ENCODE results near the gene TSPAN5.

The TSPAN5 gene

DNA sequence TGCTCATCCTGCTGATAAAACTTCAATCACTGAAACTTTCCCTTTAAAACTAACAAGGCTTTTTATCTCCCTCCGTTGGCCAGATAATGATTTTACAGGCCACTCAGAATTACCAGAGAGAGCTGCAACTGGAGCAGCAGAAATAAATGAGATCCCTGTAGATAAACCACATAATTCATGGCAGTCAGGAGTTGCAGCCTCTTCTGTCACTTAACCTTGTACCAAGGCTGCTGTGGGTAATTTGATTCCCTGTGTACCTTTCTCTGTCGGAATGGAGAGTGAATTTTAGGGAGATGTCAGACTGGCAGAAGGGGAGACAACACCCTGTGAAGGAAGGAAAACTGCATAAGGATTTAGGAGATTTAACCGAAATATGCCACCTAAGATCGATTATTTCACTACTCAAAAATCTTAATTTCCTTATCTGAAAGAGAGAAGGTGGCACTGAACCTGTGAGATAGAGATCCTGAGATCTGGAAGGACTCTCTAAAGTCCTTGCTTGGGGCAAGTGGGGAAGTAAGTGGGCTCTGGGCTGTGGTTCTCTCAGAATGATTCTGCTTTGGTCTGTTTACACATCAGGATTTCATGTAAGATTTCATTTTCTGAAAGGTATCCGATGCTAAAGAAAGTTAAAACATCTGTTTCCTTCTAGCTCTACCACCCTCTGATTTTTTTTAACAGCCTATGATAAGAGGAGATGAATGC, 14.3 kb upstream of the TSPAN5 start:
- TF ChIP-seq, protein P1, sequence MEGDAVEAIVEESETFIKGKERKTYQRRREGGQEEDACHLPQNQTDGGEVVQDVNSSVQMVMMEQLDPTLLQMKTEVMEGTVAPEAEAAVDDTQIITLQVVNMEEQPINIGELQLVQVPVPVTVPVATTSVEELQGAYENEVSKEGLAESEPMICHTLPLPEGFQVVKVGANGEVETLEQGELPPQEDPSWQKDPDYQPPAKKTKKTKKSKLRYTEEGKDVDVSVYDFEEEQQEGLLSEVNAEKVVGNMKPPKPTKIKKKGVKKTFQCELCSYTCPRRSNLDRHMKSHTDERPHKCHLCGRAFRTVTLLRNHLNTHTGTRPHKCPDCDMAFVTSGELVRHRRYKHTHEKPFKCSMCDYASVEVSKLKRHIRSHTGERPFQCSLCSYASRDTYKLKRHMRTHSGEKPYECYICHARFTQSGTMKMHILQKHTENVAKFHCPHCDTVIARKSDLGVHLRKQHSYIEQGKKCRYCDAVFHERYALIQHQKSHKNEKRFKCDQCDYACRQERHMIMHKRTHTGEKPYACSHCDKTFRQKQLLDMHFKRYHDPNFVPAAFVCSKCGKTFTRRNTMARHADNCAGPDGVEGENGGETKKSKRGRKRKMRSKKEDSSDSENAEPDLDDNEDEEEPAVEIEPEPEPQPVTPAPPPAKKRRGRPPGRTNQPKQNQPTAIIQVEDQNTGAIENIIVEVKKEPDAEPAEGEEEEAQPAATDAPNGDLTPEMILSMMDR (IDR thresholded peaks at IDR 0.05; ENCODE audit: insufficient read depth, low read length, poor library complexity, severe bottlenecking): no peak
- Histone ChIP-seq H3K36me3 (ENCODE audit: control insufficient read depth, insufficient read depth, low read length) (no peaks in the 10 kb centered on the region), H3K4me3 (replicated peaks; ENCODE audit: low read depth, low read length) (no peak overlapping the region), H3K27me3 (replicated peaks; ENCODE audit: control insufficient read depth, insufficient read depth, low read length) (no peaks in the 10 kb centered on the region)
- no peak for DNase-seq (ENCODE audit: extremely low read depth, insufficient read length)

DNA sequence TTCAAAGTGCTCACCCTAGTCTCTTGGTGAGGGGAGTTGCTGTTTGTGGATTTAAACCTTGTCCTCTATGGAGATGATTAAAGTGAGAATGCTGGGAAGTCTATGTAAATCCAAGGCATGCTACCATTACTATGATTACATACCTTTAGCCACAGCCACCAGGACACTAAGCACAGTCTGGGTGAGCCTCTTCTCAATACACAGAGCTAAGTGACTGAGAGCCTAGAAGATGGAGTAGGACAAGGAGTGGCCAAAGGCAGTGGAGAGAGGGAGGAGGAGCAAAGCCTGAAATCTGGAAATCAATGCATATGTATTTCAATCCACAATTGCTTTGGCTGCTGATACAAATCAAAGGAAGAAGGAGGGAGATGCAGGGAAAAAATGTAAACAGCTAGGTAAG, 12.7 kb upstream of the TSPAN5 start:
- Histone ChIP-seq H3K27me3 (replicated peaks; ENCODE audit: control insufficient read depth, insufficient read depth, low read length) (no peaks in the 10 kb centered on the region), H3K4me3 (replicated peaks; ENCODE audit: low read depth, low read length) (no peak overlapping the region), H3K36me3 (ENCODE audit: control insufficient read depth, insufficient read depth, low read length) (no peaks in the 10 kb centered on the region)
- TF ChIP-seq, protein P1 (IDR thresholded peaks at IDR 0.05; ENCODE audit: insufficient read depth, low read length, poor library complexity, severe bottlenecking): no peak
- DNase-seq (ENCODE audit: extremely low read depth, insufficient read length): no peak

DNA sequence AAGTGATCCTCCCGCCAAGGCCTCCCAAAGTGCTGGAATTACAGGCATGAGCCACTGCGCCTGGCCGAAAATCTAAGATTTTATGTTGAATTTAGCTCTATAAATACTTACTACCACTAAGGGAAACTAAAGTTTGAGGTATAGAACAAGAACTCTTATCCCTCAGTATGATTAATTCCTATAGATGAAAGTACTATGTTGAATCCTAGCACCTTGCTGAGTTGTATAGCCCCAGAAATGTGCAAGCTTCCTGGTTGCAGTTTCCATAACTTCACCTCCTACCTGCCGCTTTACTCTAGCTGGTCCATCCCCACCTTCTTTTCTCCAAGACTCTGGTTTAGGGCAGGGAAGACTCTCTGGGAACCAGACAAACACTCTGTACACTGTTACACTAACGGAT, 11.8 kb upstream of the TSPAN5 start:
- Histone ChIP-seq H3K36me3 (ENCODE audit: control insufficient read depth, insufficient read depth, low read length) (no peaks in the 10 kb centered on the region), H3K4me3 (replicated peaks; ENCODE audit: low read depth, low read length) (no peak overlapping the region), H3K27me3 (replicated peaks; ENCODE audit: control insufficient read depth, insufficient read depth, low read length) (no peaks in the 10 kb centered on the region)
- DNase-seq (ENCODE audit: extremely low read depth, insufficient read length): no peak
- TF ChIP-seq, protein P1 (IDR thresholded peaks at IDR 0.05; ENCODE audit: insufficient read depth, low read length, poor library complexity, severe bottlenecking): no peak

DNA sequence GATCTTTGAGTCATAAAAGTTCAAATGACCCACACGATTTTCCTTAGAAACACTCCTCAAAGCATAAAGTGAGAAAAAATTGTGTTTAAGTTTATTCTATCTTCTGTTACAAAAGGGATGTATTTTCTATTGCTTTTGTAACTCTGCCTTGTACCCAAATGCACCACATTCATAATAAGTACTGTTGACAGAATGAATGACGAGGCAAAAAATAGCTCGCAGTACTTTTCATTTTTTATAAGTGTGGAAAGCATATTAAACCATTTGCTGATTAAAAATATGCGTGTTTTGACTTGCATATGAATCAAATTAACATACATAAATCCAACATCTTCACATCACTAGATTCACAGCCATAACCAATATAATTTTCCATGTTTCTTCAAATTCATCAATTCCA, 11.2 kb upstream of the TSPAN5 start:
- no peaks in the 10 kb centered on the region for H3K27me3 ChIP-seq (replicated peaks; ENCODE audit: control insufficient read depth, insufficient read depth, low read length)
- TF ChIP-seq, protein P1 (IDR thresholded peaks at IDR 0.05; ENCODE audit: insufficient read depth, low read length, poor library complexity, severe bottlenecking): no peak
- no peak overlapping the region for H3K4me3 ChIP-seq (replicated peaks; ENCODE audit: low read depth, low read length)
- no peaks in the 10 kb centered on the region for H3K36me3 ChIP-seq (ENCODE audit: control insufficient read depth, insufficient read depth, low read length)
- DNase-seq (ENCODE audit: extremely low read depth, insufficient read length): no peak

DNA sequence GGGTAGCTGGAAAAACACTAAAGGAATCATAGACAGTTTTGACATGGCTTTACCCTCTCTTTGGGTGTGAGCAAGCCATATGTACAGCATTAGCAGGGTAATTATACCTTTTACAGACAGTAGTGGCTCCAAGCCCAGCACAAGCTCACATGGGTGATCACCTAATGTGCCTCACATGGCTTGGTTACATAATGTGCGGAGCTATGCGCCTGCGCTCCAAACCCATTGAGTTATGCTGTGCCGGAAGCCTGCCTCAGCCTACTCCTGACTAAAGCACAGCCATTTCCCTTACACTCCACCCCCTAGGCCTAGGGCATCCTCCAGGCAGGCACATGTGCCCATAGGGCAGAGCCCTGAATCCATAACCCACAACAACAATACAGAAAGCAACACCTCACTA, 6.5 kb upstream of the TSPAN5 start:
- DNase-seq (ENCODE audit: extremely low read depth, insufficient read length): no peak
- no peaks in the 10 kb centered on the region for H3K27me3 ChIP-seq (replicated peaks; ENCODE audit: control insufficient read depth, insufficient read depth, low read length)
- H3K36me3 ChIP-seq (ENCODE audit: control insufficient read depth, insufficient read depth, low read length): no peaks in the 10 kb centered on the region
- H3K4me3 ChIP-seq (replicated peaks; ENCODE audit: low read depth, low read length): no peak overlapping the region
- TF ChIP-seq, protein P1 (IDR thresholded peaks at IDR 0.05; ENCODE audit: insufficient read depth, low read length, poor library complexity, severe bottlenecking): no peak

Measured in GM06990 (cell line).